HG03135 (cell line): ENCODE data around the gene APLP2.

Experiments
- ATAC-seq: cut with Tn5 transposase; IDR thresholded peaks from one replicate; pipeline ENCODE4 v1.9.1; 2021; ENCODE audit warnings: mild to moderate bottlenecking, moderate library complexity; ENCODE audit not compliant: unreplicated experiment

APLP2 gene

DNA sequence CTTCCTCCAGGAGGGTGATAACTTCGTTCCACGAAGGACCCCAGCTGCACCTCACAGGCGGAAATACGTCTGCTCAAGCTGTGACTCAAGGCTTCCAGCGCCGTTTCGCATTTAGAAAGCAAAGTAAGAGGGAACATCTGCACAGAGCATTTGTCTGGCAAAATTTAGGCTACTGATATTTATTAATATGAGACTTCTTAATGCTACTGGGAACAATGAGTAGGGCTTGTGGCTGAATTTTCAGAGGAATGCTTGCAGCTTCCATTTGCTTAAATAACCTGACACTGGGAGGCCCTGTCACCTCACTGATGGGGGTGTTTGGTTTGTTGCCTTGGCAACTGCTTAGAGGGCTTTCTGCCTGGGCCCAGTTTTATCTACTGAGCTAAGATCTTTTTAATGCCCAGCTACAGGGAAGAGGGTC, 75.2 kb downstream of the APLP2 start:
- no peak for ATAC-seq

DNA sequence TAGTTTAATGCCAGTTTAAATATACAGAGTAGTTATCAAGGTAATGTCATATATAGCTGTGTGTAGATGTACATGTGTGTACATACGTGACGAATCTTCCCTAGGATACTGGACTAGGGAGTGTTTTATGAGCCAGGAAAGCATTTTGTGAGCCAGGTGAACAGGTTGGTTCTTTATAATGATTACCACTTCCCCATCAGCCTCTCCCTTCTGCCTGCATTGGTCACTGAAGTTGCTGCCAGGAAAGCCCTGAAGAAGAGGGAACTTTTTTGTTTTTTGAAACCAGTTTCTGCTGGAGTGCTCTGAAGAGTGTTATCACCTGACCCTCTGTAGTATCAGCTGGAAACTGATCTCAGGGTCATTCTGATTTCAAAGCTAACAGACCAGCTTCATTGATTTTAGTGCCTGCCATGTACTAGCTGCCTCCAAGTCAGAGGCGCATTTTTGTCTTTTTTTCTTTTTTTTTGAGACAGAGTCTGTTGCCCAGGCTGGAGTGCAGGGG, 75.7 kb downstream of the APLP2 start:
- no peak for ATAC-seq

DNA sequence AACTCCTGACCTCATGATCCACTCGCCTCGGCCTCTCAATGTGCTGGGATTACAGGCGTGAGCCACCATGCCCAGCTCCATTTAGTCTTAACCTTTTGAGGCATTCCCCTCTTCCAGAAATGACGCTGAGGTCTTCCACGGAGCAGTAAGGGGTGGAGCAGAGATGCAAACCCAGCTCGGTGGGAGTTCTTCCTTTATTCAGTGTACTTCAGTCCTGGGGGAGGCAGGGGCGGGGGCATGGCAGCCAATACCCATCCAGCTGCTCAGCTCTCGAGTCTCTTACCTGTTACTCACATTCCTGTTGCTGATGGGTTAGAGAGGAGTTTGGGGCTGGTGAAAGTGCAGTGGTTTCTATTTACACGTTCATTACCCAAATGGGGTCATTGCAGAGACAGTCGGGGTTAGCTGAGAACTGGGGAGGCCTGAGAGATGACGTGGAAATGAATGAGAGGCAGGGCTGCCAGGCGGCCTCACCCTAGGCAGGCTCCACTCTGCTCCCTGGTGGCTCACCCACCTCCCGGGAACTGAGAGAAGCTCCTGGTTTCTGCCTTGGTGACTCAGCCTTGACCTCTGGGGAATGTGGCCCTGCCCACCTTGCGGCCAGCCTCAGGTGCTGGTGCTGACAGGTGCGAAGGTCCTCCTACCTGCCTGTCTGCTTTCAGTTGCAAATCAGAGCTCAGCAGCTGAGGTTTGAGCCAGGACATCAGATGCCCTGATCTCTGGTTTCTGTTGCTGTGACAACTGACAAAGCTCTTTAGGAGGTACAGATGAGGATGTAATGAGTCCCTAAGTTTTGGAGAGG, 76.5 kb downstream of the APLP2 start:
- ATAC-seq: no peak

DNA sequence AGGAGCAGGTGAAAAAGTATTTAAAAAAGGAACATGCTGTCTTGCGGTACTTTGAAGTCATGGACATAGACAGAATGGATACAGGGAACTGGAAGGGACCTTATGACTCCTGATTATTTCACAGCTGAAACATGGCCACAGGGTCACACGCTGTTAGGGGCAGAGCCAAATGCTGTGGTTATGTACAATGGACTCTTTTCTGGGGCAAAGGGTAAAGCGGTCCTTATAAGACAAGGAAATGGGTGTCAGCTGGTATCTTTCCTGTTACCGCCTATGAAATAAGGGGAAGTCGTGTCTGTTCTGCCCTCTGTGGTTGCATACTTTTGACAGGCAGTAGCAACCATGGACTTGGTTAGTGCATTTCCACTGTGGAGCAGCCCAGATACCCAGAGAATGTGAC, 77.1 kb downstream of the APLP2 start:
- no peak for ATAC-seq

DNA sequence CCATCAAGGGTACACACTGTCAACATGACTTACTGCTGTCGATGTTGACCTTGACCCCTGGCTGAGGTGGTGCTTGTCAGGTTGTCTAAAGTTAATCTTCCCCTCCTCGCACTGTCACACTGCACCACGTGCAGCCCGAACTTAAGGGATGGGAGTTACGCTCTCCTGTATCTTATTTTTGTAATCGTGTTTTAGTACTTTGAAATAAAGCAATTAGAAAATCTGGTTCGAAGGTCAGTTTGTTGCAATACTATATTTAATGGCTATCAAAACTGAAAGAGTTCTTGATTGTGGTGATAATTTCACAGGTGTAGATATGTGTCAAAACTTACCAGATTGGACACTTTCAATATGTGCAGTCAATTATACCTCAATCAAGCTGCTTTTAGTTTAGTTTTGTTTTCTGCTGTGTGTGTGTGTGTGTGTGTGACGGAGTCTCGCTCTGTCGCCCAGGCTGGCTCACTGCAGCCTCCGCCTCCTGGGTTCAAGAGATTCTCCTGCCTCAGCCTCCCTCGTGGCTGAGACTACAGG, 79.2 kb downstream of the APLP2 start:
- ATAC-seq: no peak

DNA sequence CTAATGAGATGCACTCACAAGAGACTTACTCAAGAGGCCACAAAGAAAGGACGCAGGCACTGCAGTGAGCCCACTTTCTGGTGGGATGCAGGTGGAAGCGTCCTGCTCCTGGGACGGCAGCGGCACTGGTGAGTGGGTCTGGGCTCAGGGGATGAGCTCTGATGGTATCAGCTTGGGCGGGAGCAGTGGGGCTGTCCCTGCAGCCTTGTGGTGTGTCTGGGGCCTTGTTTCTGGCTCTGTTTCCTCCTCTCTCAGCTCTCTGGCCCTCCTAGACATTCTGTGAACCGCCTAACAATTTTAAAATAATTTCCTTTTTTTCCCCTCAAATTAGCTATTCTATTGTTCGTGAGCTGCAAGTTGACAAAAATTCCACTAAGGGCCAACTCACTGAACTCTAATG, 81.1 kb downstream of the APLP2 start:
- no peak for ATAC-seq

DNA sequence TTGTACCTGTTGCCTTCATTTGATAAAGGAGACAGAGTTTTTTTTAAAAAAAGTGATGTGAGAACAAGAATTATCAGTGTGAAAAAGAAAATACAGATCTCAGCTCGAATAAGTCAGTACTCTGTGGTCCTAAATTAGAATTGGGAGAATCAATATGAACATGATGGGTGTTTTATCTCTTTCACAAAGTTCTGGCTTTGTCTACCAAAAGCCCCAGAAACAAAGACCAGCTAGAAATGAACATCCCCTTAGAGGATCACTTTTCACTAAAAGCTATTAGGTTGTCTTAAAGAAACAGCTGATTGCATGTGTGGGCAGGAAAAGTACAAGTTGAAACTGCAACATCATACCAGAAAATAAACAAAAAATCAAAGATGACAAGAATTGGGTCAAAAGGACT, 81.5 kb downstream of the APLP2 start:
- no peak for ATAC-seq

DNA sequence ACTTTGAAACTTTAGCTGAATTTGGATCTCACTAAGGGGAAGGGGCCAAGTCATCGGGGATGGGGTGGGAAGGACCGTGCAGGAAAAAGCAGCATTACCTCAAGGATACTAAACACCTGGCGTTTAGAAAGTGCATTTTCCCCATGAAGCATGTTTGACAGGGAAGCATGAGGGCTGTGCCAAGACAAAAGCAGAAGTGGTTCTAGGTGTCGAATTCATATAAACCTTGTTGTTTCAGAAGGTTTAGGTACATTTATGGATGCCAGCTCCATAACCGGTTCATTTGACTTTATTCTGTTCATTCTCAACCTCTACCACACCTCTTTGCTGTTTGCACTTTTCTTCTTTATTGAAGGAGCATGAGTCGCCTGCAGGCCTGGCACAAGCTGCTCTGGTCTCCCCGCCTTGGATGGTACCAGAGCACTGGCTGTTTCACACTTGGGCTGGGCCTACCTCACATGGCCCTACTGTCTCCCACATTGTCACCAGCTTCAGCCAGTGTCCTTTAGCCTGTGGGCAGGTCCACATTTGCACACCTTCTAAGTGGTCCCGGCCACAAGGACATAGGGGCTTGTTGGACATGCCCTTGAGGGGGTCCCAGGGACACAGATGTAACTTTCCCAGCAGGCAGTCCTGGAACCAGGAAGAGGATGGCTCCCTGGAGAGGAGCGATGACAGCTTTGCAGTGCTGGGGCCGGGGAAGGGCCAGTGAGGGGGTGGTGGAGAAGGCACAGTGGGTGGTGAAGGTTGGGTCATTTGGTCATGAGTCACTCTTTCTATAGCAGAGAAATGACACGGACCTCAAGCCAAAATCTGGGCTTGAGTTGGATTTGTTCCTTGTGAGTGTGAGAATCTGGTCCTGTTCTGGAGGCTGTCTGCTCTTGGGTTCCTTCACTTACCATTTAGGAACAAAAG, 86.7 kb downstream of the APLP2 start:
- ATAC-seq: no peak

DNA sequence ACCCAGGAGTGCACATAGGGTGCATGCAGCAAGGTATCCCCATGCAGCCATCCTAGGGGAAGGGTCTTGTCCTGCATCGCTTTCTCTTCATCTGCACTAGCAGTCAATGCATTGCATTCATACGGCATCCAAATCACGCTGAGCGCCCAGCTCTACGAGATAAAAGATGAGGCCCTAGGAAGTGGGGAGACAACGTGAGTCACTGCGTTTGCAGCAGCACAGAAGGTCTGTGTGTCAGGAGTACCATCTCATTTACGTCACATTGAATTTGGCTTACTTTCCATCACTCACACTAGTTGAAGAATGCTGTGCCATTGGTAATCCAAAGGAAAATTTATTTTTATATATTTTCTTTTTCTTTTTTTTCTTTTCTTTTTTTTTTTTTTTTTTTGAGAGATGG, 87.4 kb downstream of the APLP2 start:
- no peak for ATAC-seq

DNA sequence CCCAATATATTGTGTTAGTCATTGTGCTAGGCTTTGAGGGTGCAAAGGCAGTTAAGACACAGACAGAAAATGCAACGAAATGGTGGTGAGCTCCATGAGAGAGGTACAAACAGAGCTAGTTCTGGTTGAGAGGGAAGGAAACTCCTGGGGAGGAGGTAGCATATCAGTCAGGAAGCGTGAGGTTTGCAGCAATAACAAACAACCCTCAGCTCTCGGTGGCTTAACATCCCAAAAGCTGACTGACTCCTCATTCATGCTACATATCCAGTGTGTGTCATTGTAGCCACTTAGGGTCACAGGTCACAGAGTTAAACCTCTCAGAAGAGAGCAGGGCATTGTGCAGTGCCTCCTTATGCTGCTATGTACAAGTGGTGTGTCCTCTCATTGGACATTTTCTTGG, 88.1 kb downstream of the APLP2 start:
- ATAC-seq: no peak

DNA sequence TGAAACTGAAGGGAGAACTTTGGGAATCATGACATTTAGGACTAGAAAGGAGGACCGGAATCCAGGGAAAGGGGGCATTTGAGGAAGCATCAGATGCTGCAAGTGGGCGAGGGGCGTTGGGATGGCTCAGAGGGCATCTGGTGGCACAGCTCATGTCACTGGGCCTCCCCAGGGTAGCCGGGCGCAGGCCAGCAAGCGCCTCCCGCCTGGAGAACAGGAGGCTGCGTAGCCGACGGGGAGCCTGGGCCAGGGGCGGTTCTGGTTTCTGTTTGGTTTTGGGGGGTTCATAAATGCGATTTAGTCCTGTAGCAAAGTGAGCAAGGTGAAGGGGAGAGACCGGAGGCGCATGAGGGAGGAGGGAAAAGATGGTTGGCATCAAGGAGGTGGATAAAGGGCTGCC, 89.4 kb downstream of the APLP2 start:
- no peak for ATAC-seq

DNA sequence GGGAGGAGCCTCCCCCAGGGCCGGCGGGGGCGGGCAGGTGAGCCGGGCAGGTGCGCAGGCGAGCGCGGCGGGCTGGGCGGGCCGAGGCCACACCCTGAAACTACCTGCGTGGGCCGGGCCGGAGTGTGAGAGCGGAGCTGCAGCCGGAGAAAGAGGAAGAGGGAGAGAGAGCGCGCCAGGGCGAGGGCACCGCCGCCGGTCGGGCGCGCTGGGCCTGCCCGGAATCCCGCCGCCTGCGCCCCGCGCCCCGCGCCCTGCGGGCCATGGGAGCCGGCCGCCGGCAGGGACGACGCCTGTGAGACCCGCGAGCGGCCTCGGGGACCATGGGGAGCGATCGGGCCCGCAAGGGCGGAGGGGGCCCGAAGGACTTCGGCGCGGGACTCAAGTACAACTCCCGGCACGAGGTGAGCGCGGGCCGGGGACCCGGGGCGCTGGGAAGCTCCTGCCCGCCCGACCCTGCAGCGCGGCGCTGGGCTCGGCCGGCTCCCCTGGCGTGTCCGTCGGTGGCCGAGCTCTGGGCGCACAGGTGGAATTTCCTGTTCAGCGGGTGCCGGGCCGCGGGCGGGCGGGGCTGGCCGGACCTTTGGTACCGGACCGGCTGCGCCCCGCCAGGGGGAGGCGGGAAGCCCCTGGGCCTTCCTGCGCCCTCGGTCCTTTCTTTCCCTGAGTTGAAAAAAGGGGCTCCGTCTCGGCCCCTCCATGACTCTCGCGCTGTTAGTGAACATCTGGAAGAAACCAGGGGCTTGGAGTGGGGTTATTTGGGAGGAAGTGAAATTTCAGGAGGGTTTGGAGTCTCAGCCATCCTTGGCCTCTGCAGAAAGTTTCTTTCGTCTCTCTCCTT, 90.2 kb downstream of the APLP2 start, which contains the start of gene ST14:
Gene ST14 (plus strand): TSS at position 126 of the 841 bp plus-strand sequence. CDS start 198 bp downstream, at position 324.
- ATAC-seq: no peak

DNA sequence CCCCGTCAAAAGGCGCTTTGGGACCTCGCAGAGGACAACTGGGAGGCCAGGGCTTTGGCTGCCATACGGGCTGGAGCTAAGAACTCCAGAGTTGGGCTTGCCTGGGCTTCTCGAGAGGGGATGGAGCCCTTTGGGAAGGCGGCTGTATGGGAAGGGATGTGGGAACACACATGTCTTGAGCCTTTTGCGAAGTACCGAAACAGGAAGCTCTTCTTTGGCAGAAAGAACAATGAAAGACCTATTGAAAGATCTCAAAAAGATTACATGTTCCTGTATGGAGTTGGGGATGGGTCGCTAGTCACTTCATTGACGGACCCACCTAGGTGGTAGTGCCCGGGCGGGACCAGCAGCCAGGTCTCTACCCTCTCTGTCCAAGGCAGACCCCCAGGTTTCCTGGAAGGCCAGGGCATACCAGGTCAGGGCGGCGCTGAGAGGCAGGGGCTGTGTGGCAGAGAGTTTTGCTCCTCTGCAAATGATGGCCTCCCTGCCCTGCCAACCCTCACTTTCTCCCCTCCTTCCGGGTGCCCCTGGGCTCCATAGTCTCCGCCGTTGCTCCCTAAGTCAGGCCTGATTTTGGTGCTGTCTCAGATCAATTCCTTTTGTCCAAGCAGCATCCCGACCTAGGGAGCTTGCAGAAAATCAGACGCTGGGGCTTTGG, 90.9 kb downstream of the APLP2 start:
- ATAC-seq: no peak

DNA sequence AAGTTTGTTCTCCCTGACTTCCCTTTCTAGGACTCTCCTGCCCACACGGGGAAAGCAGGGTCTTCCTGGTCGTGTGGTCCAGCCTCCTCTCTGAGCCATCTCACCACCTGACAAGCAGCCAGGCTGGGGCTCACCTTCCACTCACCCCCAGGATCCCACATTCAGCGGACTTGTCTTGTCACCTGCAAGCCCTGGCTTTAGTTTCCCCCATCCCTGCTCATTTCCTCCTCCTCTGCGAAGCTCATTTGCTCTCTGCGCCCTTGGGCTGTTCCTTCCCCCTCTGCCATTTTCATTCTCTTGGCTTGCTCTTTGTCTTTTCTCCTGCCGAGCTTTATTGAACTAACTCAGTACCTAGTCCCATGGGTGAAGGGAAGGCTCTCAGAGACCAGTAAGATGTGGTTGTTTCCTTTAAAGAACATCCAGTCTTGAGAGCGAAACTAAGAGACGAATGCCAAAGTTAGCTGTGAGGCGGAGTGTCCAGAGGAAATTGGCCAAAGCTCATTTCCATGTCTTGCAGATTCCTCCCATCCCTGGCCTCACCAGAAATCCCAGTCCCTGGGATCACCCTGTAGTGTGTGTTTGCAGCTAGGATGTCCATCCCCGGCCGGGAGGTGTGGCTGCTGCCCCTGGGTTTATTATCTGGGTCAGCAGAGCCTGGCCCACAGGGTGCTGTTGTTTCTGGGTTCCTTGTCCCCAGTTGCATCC, 91.9 kb downstream of the APLP2 start:
- no peak for ATAC-seq

DNA sequence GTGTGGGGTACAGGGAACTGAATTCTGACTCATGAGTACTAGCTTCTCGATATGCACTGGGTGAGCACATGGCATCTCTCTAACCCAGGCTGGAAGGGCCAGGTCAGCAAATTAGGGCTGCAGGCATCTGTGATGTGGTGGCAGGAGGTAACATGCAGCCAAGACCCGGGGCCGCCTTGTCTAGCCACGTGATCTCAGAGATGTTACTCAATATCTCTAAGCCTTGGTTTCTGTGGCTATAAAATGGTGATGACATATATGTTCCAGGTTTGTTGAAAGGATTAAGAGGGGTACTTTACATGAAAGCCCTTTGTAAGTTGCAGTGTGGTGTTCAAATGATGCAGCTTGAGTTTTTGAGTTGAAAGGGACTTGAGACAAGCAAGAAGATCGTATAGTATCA, 93.0 kb downstream of the APLP2 start:
- no peak for ATAC-seq

DNA sequence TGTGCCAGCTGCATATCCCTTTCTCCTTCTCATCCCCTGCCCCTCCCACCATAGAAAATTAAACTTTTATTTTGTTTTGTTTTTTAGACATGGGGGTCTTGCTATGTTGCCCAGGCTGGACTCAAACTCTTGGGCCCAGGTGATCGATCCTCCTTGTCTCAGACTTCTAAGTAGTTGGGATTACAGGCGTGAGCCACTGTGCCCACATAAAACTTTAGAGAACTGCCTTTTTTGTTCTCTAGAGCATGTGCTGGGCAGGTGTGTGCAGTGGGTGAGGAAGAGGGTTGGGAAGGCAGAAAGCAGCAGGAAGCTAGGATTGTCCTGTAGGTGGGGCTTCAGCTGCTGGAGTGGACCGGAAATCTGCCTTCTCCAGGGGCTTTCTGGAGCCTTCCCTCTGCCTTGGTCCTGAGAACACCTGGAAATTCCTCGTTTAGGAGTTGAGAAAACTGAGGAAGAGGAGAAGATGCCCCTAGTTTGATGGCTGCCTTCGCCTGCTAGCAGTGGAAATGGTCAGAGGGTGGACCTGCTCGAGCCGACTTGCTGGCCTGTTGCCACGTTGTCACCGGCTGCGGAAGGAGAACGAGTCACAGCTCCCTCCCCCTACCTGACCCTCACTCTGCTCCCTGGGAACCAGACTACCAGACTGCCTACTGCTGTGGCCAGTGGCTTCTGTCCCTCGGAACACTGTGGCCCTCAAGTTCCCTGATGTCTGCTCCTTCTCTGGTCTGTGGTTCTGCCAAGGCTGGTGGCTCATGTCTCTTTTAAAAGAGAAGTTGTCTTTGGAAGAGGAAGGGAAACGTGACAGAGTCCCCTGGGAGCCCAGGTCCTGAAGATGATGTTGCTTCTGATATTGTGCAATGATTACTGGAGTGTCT, 93.9 kb downstream of the APLP2 start:
- no peak for ATAC-seq

DNA sequence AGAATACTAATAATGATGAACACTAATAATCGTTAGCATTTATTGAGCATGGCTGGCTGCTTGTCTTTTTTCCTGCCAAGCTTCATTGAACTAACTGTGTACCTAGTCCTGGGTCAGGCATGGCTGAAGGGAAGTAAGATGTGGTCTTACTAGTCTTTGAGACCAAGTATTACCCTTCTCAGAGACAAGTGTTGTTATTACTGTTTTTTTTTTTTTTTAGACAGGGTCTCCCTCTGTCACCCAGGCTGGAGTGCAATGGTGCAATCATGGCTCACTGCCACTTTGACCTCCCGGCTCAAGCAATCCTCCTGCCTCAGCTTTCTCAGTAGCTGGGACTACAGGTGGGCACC, 94.5 kb downstream of the APLP2 start:
- no peak for ATAC-seq

DNA sequence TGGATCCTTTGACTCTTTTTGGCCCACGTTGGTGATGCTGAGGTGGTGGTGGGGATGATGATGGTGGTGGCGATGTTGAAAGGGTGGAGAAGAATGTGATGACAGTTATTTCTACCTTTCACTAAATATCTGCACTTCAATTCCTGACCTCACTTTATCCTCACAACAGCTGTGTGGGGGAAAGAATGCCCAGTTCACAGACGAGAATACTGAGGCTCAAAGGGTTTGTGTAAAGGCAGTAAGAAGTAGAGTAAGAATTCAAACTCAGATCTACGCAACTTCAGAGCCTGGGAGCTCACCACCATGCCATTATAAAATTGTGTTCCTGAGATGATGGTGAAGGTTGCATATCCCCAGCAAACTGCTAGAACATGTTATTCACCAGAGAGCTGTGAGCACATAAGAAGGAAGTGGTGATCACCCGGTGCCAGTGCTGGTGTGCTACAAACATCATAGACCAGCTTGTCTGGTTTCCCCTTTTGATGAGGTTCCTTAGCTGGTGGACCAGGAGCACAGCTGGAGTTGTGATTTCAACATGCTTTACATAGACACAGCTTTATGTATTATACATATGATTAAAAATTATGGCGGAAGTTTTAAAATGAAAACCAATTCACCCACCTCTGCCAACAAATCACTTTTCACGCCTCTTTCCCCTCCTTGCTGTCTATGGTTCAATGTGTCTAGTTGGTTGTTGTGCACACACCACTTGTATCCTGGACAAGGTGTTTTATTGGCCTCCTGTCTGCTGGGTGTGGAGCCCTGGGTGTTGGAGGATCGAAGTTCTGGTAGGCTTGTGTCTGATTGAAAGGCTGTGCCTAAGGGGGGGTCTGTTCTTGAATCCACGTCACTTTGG, 96.1 kb downstream of the APLP2 start:
- ATAC-seq: no peak
